Cardiac fibroblast (primary cell): ENCODE results near the gene CIAPIN1.
A peak's percentile ranks its signal among the peaks of the same experiment; 100 is the strongest.

Experiments used
- DNase-seq, 2 donors: peaks; one replicate each; pipeline versions ENCODE4 v3.0.0 to v3.0.0-alpha.2; 2010; ENCODE audit warnings: low read depth in 2 of 2
- H3K4me3 ChIP-seq, 2 donors: replicated peaks in 1 of 2; 1 replicate in 1 of 2; 2 replicates in 1 of 2; pipeline ENCODE4 v1.5.1; 2011; ENCODE audit warnings: low read depth in 2 of 2, low read length in 2 of 2, mild to moderate bottlenecking in 2 of 2, moderate library complexity in 1 of 2
- CTCF ChIP-seq: IDR thresholded peaks from one replicate; pipeline ENCODE4 v1.5.1; 2011; ENCODE audit warnings: low read depth, mild to moderate bottlenecking, low read length, inconsistent platforms

The CIAPIN1 gene

DNA sequence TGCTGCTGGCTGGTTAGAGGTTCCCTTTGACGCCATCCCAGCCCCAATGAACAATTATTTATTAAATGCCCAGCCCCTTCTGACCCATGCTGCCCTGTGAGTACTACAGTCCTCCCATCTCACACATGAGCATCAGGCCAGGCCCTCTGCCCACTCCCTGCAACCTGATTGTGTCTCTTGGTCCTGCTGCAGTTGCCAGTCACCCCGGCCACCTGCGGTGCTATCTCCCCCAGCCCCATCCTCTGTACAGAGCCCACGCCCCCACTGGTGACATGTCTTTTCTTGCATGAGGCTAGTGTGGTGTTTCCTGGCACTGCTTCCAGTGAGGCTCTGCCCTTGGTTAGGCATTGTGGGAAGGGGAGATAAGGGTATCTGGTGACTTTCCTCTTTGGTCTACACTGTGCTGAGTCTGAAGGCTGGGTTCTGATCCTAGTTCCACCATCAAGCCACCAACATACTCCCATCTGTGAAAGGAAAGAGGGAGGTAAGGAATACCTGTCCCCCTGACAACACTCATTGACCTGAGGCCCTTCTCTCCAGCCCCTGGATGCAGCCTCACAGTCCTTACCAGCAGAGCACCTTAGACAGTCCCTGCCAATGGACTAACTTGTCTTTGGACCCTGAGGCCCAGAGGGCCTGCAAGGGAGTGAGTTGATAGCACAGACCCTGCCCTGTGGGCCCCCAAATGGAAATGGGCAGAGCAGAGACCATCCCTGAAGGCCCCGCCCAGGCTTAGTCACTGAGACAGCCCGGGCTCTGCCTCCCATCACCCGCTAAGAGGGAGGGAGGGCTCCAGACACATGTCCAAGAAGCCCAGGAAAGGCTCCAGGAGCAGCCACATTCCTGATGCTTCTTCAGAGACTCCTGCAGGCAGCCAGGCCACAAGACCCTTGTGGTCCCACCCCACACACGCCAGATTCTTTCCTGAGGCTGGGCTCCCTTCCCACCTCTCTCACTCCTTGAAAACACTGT is 63.6 kb downstream of the CIAPIN1 start:
- TF ChIP-seq CTCF = no peak
- peak in 1 of 2 donors; percentile 56 for DNase-seq

GRCh38 chr16:57382535-57383275 is 64.5 kb downstream of the CIAPIN1 start:
- TF ChIP-seq CTCF = peak; percentile 2
- H3K4me3 ChIP-seq = no peak overlapping the region
- no peak for DNase-seq

More for the DNA sequence above, 63.6 kb downstream of the CIAPIN1 start:
- no peak overlapping the region for H3K4me3 ChIP-seq

- DNase-seq = no peak
- TF ChIP-seq CTCF = no peak
- no peak overlapping the region for H3K4me3 ChIP-seq
These were observed 65.2 kb downstream of the CIAPIN1 start for GRCh38 chr16:57381791-57382534.

DNA sequence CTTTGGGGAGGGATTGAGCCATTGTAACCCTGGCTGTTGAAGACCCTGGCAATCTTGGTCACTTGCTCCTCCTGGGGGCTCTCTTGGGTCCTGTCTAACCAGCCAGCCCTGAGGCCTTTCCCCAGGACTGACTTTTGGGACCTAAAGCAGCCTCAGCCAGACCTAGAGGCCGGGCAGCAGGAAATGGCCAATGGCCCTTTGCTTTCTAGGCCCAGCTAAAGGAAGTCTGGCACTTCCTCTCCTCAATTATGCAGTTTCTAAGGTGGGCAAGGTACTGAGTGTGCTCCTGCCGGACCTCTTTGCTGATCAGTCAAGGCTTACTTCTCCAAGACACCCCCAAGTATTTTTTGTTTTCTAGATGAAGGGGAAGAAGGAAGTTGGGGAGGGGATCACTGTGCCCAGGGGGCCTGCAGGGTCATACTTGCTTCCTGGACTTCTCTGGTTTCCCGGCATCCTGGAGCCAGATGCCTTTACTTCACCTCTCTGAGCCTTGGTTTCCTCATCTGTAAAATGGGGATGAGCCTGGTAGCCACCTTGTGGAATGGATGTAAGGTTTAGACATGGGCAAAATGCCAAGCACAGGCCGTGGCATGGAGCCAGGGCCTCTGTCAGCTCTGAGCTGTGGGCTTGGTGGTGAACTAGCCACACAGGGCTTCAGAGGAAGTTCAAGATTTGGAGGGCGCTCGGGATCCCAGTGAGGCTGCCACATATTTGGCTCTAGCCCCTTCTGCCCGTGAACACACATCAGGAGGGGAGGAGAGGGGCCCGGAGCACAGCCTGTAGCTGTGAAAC is 66.3 kb downstream of the CIAPIN1 start:
- TF ChIP-seq CTCF = no peak
- DNase-seq = peak; percentile 41 to 50
- no peak overlapping the region for H3K4me3 ChIP-seq

- TF ChIP-seq CTCF = no peak
- no peak overlapping the region for H3K4me3 ChIP-seq
- no peak for DNase-seq
These were observed 67.6 kb downstream of the CIAPIN1 start for GRCh38 chr16:57379579-57379978.
